Astrocyte (in vitro differentiated cells and primary cell): ENCODE measurements around the gene RFX4. TPM values are rescaled to one million over a fixed set of nuclear protein-coding genes. Genes with fewer than 3 reads are reported as not detected.

Source experiments
- DNase-seq: peaks from one replicate; pipeline ENCODE4 v3.0.0-alpha.2; 2010; ENCODE audit warnings: low read depth
- FAIRE-seq: peaks from 2 replicates; lab custom pipeline; 2011; peaks lifted over from hg19 to GRCh38; lab: Jason Lieb, UNC
- H2AFZ ChIP-seq: 2 replicates; pipeline ENCODE4 v1.6.0; 2012; ENCODE audit warnings: low read depth, low read length, inconsistent platforms
- H3K27ac ChIP-seq: 2 replicates; pipeline ENCODE4 v1.5.1; 2011; ENCODE audit warnings: low read depth, low read length, inconsistent platforms
- H3K27me3 ChIP-seq: 2 replicates; pipeline ENCODE4 v1.6.0; 2011; ENCODE audit warnings: low read length, inconsistent platforms; ENCODE audit not compliant: insufficient read depth
- H3K36me3 ChIP-seq: 2 replicates; pipeline ENCODE4 v1.5.1; 2011; ENCODE audit warnings: low read length, inconsistent platforms; ENCODE audit not compliant: insufficient read depth
- H3K4me1 ChIP-seq: 2 replicates; pipeline ENCODE4 v1.5.1; 2011; ENCODE audit warnings: low read length, inconsistent platforms; ENCODE audit not compliant: insufficient read depth
- H3K4me2 ChIP-seq: 2 replicates; pipeline ENCODE4 v1.6.0; 2012; ENCODE audit warnings: low read length, inconsistent platforms
- H3K4me3 ChIP-seq: 2 replicates; pipeline ENCODE4 v1.5.1; 2011; ENCODE audit warnings: low read depth, mild to moderate bottlenecking, low read length, inconsistent platforms; ENCODE audit not compliant: insufficient read depth
- H3K79me2 ChIP-seq: 2 replicates; pipeline ENCODE4 v1.6.0; 2012; ENCODE audit warnings: mild to moderate bottlenecking, low read length, inconsistent platforms; ENCODE audit not compliant: insufficient read depth
- H3K9ac ChIP-seq: 2 replicates; pipeline ENCODE4 v1.6.0; 2012; ENCODE audit warnings: mild to moderate bottlenecking, low read length, inconsistent platforms
- H3K9me3 ChIP-seq: 2 replicates; pipeline ENCODE4 v1.5.1; 2012; ENCODE audit warnings: low read depth, mild to moderate bottlenecking, low read length, inconsistent platforms; ENCODE audit not compliant: insufficient read depth
- H4K20me1 ChIP-seq: 2 replicates; pipeline ENCODE4 v1.6.0; 2012; ENCODE audit warnings: low read length, inconsistent platforms; ENCODE audit not compliant: insufficient read depth
- H3K27ac Mint-ChIP-seq: one replicate; pipeline ENCODE4 v1.8.0; 2021; ENCODE audit warnings: mild to moderate bottlenecking, mixed read lengths; ENCODE audit not compliant: unreplicated experiment
- H3K27me3 Mint-ChIP-seq: one replicate; pipeline ENCODE4 v1.8.0; 2021; ENCODE audit warnings: low read depth, mixed read lengths; ENCODE audit not compliant: unreplicated experiment
- H3K36me3 Mint-ChIP-seq: one replicate; pipeline ENCODE4 v1.8.0; 2021; ENCODE audit warnings: low read depth, mixed read lengths; ENCODE audit not compliant: unreplicated experiment
- H3K4me1 Mint-ChIP-seq: one replicate; pipeline ENCODE4 v1.8.0; 2021; ENCODE audit warnings: low read depth, mixed read lengths; ENCODE audit not compliant: unreplicated experiment
- H3K4me3 Mint-ChIP-seq: one replicate; pipeline ENCODE4 v1.8.0; 2021; ENCODE audit warnings: mild to moderate bottlenecking, moderate library complexity, mixed read lengths; ENCODE audit not compliant: unreplicated experiment
- H3K9me3 Mint-ChIP-seq: one replicate; pipeline ENCODE4 v1.8.0; 2021; ENCODE audit warnings: mild to moderate bottlenecking, mixed read lengths; ENCODE audit not compliant: unreplicated experiment
- CTCF ChIP-seq: IDR thresholded peaks from 2 replicates; pipeline ENCODE4 v1.5.1; 2011; ENCODE audit warnings: low read depth, mild to moderate bottlenecking, inconsistent platforms, low read length, moderate library complexity; ENCODE audit not compliant: insufficient read depth
- EZH2 ChIP-seq: IDR thresholded peaks from 2 replicates; pipeline ENCODE4 v1.6.1; 2012; ENCODE audit warnings: mild to moderate bottlenecking, low read length, inconsistent platforms; ENCODE audit not compliant: insufficient read depth
- total RNA-seq: library from RNA; stranded (reverse); gene quantifications from 2 replicates; pipeline ENCODE4 v1.2.1, GENCODE V29; 2021

The RFX4 gene
- total RNA-seq, 1 donor from 2014 or later, result 0.07 TPM

- peak within 1 kb of the TSS; percentile 86 for H2AFZ ChIP-seq
- DNase-seq (peak; percentile 99), FAIRE-seq (peak; percentile 79)
- no peaks in the 10 kb centered on the region for H3K9me3 ChIP-seq
- peak within 1 kb of the TSS; percentile 100 for H3K27ac ChIP-seq
- H3K4me3 ChIP-seq, result peak within 1 kb of the TSS; percentile 84
- peaks cover 8% of the 10 kb centered on the region for H3K4me1 ChIP-seq
- no peaks in the 10 kb centered on the region for H3K36me3 ChIP-seq
- peaks cover 21% of the 10 kb centered on the region for H4K20me1 ChIP-seq
- Mint-ChIP-seq H3K27me3 (no peaks in the 10 kb centered on the region), H3K36me3 (no peaks in the 10 kb centered on the region), H3K9me3 (no peaks in the 10 kb centered on the region), H3K27ac (peak within 1 kb of the TSS; percentile 99), H3K4me3 (peak within 1 kb of the TSS; percentile 98), H3K4me1 (peaks cover 23% of the 10 kb centered on the region)
- H3K79me2 ChIP-seq, result peaks cover 45% of the 10 kb centered on the region
- peak within 1 kb of the TSS; percentile 96 for H3K9ac ChIP-seq
- peak within 1 kb of the TSS; percentile 96 for H3K4me2 ChIP-seq
- H3K27me3 ChIP-seq, result no peaks in the 10 kb centered on the region
- TF ChIP-seq CTCF (no peak), EZH2 (no peak)
Observed at GRCh38 chr12:106774005-106774807, 191.4 kb downstream of the RFX4 start, which contains the start of gene RIC8B. TSS of gene RIC8B (plus strand) at chr12:106774682. CDS start at chr12:106774746, 64 bp downstream.

- peaks cover 25% of the 10 kb centered on the region for H4K20me1 ChIP-seq
- peaks cover 51% of the 10 kb centered on the region for H3K79me2 ChIP-seq
- Mint-ChIP-seq H3K27ac (peak overlapping the region; percentile 94), H3K9me3 (no peaks in the 10 kb centered on the region), H3K27me3 (no peaks in the 10 kb centered on the region), H3K36me3 (no peaks in the 10 kb centered on the region), H3K4me3 (peak overlapping the region; percentile 98), H3K4me1 (peaks cover 18% of the 10 kb centered on the region)
- FAIRE-seq (no peak), DNase-seq (no peak)
- H3K9ac ChIP-seq, result peak overlapping the region; percentile 96
- H3K36me3 ChIP-seq, result no peaks in the 10 kb centered on the region
- H3K27ac ChIP-seq, result peak overlapping the region; percentile 100
- peak overlapping the region; percentile 86 for H2AFZ ChIP-seq
- H3K4me3 ChIP-seq, result peak overlapping the region; percentile 84
- H3K4me1 ChIP-seq, result peaks cover 10% of the 10 kb centered on the region
- H3K9me3 ChIP-seq, result no peaks in the 10 kb centered on the region
- peak overlapping the region; percentile 96 for H3K4me2 ChIP-seq
- TF ChIP-seq EZH2 (no peak), CTCF (no peak)
- no peaks in the 10 kb centered on the region for H3K27me3 ChIP-seq
Observed at GRCh38 chr12:106774808-106775524, 192.2 kb downstream of the RFX4 start.
